ENCODE data around the gene CHCT1. TPM values are rescaled to one million over a fixed set of nuclear protein-coding genes. Genes with fewer than 3 reads are reported as not detected.

CHCT1 gene
- total and polyA plus RNA-seq, 2 donors (not counting 1 experiment from before 2014, with no cell fraction given): not detected

DNA sequence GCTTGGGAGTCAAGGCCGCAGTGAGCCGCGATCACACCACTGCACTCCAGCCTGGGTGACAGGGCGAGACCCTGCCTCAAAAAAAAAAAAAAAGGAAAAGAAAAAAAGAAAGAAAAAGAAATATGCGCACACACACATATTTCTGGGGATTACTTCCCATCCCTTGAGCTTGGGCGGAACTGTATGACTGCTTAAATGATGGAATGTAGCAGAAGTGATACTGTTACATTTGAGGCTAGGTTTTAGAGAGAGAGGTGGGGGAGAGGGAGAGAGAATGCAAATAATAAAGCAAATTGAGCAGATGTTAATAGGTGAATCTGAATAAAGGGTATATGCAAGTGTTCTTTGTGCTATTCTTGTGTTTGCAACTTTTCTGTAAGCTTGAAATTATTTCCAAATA lies 18.3 kb upstream of the CHCT1 start:
- H3K27ac ChIP-seq (ENCODE audit: insufficient read depth, low read length): no peak overlapping the region
- no peaks in the 10 kb centered on the region for H4K20me1 ChIP-seq (ENCODE audit: control insufficient read depth, extremely low read depth, insufficient read depth, low read length)
- no peaks in the 10 kb centered on the region for H3K4me1 ChIP-seq (ENCODE audit: control insufficient read depth, extremely low read depth, insufficient read depth, low read length)
- no peak overlapping the region for H3K4me2 ChIP-seq (ENCODE audit: extremely low read depth, insufficient read depth, low read length)
- no peaks in the 10 kb centered on the region for H3K36me3 ChIP-seq (ENCODE audit: control insufficient read depth, insufficient read depth, low read length)
- no peak for DNase-seq (ENCODE audit: low read depth in 2 of 2)
- no peak overlapping the region for H3K4me3 ChIP-seq (replicated peaks in 1 of 4; ENCODE audit: control extremely low read depth in 1 of 4, insufficient read depth in 1 of 4, low read depth in 3 of 4, low read length in 4 of 4)
- no peak overlapping the region for H3K9ac ChIP-seq (ENCODE audit: insufficient read depth, low read length)
- H3K9me3 ChIP-seq (ENCODE audit: control insufficient read depth, insufficient read depth, low read depth, low read length): no peaks in the 10 kb centered on the region
- H2AFZ ChIP-seq (ENCODE audit: low read length): no peak overlapping the region
- no peaks in the 10 kb centered on the region for H3K79me2 ChIP-seq (ENCODE audit: control insufficient read depth, insufficient read depth, low read length)
- no peaks in the 10 kb centered on the region for H3K27me3 ChIP-seq (ENCODE audit: control insufficient read depth, insufficient read depth, low read length)
- TF ChIP-seq, protein P1, sequence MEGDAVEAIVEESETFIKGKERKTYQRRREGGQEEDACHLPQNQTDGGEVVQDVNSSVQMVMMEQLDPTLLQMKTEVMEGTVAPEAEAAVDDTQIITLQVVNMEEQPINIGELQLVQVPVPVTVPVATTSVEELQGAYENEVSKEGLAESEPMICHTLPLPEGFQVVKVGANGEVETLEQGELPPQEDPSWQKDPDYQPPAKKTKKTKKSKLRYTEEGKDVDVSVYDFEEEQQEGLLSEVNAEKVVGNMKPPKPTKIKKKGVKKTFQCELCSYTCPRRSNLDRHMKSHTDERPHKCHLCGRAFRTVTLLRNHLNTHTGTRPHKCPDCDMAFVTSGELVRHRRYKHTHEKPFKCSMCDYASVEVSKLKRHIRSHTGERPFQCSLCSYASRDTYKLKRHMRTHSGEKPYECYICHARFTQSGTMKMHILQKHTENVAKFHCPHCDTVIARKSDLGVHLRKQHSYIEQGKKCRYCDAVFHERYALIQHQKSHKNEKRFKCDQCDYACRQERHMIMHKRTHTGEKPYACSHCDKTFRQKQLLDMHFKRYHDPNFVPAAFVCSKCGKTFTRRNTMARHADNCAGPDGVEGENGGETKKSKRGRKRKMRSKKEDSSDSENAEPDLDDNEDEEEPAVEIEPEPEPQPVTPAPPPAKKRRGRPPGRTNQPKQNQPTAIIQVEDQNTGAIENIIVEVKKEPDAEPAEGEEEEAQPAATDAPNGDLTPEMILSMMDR (conservative IDR thresholded peaks at IDR 0.05 in 1 of 2, IDR thresholded peaks at IDR 0.05 in 1 of 2; ENCODE audit: low read depth in 1 of 2, low read length in 2 of 2): no peak
- TF ChIP-seq EZH2 (IDR thresholded peaks at IDR 0.05; ENCODE audit: low read length, missing control alignments): no peak

DNA sequence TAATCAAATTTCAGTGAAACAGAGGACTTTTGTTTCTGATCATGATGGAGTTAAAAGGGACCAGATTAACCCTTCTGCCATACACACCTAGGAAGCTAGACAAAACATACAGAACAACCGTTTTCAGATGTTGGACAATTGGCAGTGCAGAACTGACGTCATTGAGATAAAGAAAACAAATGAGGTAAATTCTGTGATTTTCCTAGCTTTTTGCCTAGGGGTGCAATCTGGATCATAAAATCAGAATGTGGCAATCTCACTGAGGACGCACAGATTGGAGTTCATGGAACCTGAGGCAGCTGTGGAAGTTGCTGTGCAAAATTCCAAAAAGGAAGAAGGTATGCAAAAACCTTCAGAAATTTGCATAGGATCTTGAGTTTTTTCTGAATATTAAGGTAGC lies 15.4 kb upstream of the CHCT1 start:
- H3K79me2 ChIP-seq (ENCODE audit: control insufficient read depth, insufficient read depth, low read length): no peaks in the 10 kb centered on the region
- no peaks in the 10 kb centered on the region for H3K4me1 ChIP-seq (ENCODE audit: control insufficient read depth, extremely low read depth, insufficient read depth, low read length)
- no peak overlapping the region for H3K27ac ChIP-seq (ENCODE audit: insufficient read depth, low read length)
- H3K4me3 ChIP-seq (replicated peaks in 1 of 4; ENCODE audit: control extremely low read depth in 1 of 4, insufficient read depth in 1 of 4, low read depth in 3 of 4, low read length in 4 of 4): no peak overlapping the region
- H2AFZ ChIP-seq (ENCODE audit: low read length): no peak overlapping the region
- no peak overlapping the region for H3K9ac ChIP-seq (ENCODE audit: insufficient read depth, low read length)
- H3K36me3 ChIP-seq (ENCODE audit: control insufficient read depth, insufficient read depth, low read length): no peaks in the 10 kb centered on the region
- H3K9me3 ChIP-seq (ENCODE audit: control insufficient read depth, insufficient read depth, low read depth, low read length): no peaks in the 10 kb centered on the region
- H3K27me3 ChIP-seq (ENCODE audit: control insufficient read depth, insufficient read depth, low read length): no peaks in the 10 kb centered on the region
- H3K4me2 ChIP-seq (ENCODE audit: extremely low read depth, insufficient read depth, low read length): no peak overlapping the region
- TF ChIP-seq, protein P1 (conservative IDR thresholded peaks at IDR 0.05 in 1 of 2, IDR thresholded peaks at IDR 0.05 in 1 of 2; ENCODE audit: low read depth in 1 of 2, low read length in 2 of 2): no peak
- no peak for TF ChIP-seq EZH2 (IDR thresholded peaks at IDR 0.05; ENCODE audit: low read length, missing control alignments)
- DNase-seq (ENCODE audit: low read depth in 2 of 2): no peak
- no peaks in the 10 kb centered on the region for H4K20me1 ChIP-seq (ENCODE audit: control insufficient read depth, extremely low read depth, insufficient read depth, low read length)

DNA sequence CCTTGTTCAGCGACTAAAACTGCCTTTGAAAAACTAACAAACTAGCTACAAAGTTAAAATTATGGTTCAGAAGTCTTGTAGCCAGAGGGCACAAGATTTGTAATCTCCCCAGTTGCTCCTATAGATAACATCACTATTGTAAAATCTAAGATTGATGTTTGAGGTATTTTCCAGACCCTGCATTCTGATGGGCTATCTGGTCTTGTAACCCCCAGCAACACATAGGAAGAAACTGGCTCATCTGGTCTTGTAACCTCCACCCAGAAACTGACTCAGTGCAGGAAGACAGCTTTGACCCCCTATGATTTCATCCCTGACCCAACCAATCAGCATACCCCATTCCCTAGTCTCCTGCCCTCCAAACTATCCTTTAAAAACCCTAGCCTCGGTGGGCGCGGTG lies 12.3 kb upstream of the CHCT1 start:
- Histone ChIP-seq H4K20me1 (ENCODE audit: control insufficient read depth, extremely low read depth, insufficient read depth, low read length) (no peaks in the 10 kb centered on the region), H3K36me3 (ENCODE audit: control insufficient read depth, insufficient read depth, low read length) (no peaks in the 10 kb centered on the region)
- no peak for DNase-seq (ENCODE audit: low read depth in 2 of 2)

More for the DNA sequence above, 12.3 kb upstream of the CHCT1 start:
- Histone ChIP-seq H3K9ac (ENCODE audit: insufficient read depth, low read length) (no peak overlapping the region), H3K4me1 (ENCODE audit: control insufficient read depth, extremely low read depth, insufficient read depth, low read length) (no peaks in the 10 kb centered on the region), H3K27ac (ENCODE audit: insufficient read depth, low read length) (no peak overlapping the region), H2AFZ (ENCODE audit: low read length) (no peak overlapping the region), H3K27me3 (ENCODE audit: control insufficient read depth, insufficient read depth, low read length) (no peaks in the 10 kb centered on the region), H3K9me3 (ENCODE audit: control insufficient read depth, insufficient read depth, low read depth, low read length) (no peaks in the 10 kb centered on the region), H3K79me2 (ENCODE audit: control insufficient read depth, insufficient read depth, low read length) (no peaks in the 10 kb centered on the region), H3K4me2 (ENCODE audit: extremely low read depth, insufficient read depth, low read length) (no peak overlapping the region), H3K4me3 (replicated peaks in 1 of 4; ENCODE audit: control extremely low read depth in 1 of 4, insufficient read depth in 1 of 4, low read depth in 3 of 4, low read length in 4 of 4) (no peak overlapping the region)
- no peak for TF ChIP-seq EZH2 (IDR thresholded peaks at IDR 0.05; ENCODE audit: low read length, missing control alignments)
- TF ChIP-seq, protein P1 (conservative IDR thresholded peaks at IDR 0.05 in 1 of 2, IDR thresholded peaks at IDR 0.05 in 1 of 2; ENCODE audit: low read depth in 1 of 2, low read length in 2 of 2): no peak

Data from fibroblast of lung (primary cell).